M059J (cell line): ENCODE measurements around the gene PIKFYVE. TPM values are rescaled to one million over a fixed set of nuclear protein-coding genes. Genes with fewer than 3 reads are reported as not detected.
"Not testable (repeated sequence)": the region's sequence is repeated elsewhere in the genome, so short reads cannot be mapped to it uniquely, and the experiment has no call there.

Experiments used
- DNase-seq: peaks from one replicate; pipeline ENCODE4 v3.0.0-alpha.2; 2012; ENCODE audit warnings: low read depth
- total RNA-seq: library from RNA; depleted of rRNA; stranded (reverse); fragments of >200 nt; shearing (Covaris generic); gene quantifications from 2 replicates; pipeline ENCODE4 v1.2.3, GENCODE V29; 2014

The PIKFYVE gene
- total RNA-seq, 1 experiment from 2014 or later, result 16.6 TPM

DNA sequence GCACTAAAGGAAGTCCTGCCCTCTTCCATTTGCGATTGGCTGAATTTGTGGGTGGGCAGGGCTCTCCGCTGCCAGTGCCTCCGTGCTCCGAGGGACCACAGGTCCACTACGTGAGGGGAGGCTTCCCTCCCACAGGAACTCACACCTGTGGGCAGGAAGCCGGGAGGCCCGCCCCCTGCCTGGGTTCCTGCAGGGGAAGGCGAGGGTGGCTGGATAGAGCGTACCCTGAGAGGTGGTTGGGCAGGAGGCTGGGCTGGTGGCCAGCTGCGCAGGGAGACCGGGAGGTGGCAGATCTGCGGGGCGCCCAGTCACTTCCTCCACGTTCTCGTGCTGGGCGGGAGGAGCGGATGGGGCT, 93.6 kb downstream of the PIKFYVE start:
- no peak for DNase-seq

DNA sequence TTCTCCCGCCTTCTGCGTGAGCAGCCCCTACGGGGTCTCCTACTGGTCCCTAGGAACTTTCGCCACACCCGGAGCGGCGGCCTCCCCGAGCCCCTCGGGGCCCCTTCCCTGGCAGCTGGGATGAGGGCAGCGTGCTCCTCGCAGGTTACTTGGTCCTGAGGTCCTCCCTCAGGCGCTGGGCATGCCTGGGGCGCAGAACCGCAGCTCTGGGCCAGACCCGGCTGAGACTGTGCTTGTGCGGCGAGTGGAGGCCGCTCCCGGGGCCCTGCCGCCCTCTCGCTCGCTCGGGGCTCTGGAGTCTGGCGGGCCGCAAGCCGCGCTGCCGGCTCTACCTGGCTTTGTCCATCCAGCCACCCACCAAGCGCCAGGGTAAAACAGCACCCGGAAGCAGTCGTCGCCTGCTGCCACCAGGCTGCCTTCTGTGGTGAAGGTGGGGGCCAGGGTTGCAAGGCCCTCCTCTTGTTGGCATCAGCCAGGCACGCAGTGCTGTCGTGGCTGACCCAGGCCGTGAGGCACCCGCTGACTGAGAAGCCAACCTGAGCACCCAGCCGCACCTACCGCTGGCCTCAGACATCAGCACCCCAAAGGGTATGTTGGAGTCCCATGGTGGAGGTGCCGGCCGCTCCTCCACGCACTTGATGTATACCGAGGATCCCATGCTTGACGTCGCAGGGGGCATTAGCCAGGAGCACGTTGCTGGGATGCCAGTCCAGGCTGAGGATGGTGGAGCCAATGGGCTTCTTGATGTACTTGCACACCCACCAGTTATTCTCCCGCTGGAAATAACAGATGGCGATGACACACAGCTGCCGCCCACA, 94.4 kb downstream of the PIKFYVE start:
- DNase-seq, result no peak

DNA sequence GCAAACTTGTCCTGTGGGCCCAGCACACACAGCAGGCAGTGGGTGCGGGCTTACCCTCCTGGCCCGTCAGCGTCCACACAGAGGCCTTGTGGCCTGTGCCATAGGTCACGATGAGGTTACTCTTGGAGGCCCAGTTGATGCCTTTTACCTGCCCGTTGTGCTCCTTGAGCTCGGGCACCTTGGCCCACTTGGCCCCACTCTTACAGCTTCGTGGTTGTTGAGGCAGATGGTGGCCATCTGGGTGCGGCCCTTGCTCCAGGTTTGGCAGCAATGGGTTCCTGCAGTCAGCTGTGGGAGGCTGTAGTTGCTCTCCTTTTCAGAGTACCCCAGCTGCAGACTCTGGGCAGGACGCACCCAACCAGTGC, 95.0 kb downstream of the PIKFYVE start:
- DNase-seq, result no peak

DNA sequence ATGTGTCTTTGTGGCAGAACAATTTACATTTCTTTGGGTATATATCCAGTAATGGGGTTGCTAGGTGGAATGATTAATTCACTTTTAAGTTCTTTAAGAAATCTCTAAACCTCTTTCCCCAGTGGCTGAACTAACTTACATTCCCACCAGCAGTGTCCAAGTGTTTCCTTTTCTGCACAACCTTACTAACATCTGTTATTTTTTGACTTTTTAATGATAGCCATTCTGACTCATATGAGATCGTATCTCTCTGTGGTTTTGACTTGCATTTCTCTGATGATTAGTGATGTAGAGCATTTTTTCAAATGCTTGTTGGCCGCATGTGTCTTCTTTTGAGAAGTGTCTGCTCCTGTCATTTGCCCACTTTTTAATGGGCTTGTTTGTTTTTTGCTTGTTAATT, 97.4 kb downstream of the PIKFYVE start:
- DNase-seq, result peak; percentile 91

DNA sequence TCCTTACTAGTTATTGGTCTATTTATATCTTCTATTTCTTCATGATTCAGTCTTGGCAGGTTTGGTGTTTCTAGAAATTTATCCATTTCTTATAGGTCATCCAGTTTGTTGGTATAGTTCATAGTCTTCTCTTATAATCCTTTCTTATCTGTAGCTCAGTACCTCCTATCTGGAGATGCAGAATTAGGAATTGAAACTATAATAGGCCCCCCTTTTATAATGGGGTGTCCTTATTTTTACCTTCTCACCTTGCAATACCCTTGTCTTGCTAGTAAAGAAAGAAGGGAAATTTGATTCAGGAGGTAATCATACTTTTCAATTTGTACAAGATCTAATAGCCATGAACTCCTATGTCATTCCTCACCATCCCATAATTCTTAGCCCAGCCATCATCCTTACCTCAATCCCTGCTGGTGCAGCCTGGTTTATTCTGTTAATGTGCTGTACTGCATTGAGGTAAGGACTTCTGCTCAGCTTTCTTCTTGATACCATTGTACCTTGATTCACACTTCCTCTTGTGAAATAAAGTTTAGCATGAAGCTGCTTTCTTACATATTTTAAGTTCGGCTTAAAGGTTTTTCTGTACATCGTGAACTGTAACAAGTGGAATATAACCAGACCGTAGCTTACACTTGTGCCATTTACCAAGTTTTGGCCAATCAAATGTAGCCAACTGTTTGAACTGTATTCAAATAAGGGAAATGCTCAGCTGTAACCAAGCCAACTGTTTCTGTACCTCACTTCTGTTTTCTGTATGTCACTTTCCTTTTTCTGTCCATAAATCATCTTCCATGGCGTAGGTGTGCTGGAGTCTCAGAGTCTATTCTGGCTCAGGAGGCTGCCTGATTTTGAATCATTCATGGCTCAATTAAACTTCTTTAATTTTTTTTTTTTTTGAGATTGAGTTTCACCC, 100.4 kb downstream of the PIKFYVE start:
- DNase-seq, result no peak

DNA sequence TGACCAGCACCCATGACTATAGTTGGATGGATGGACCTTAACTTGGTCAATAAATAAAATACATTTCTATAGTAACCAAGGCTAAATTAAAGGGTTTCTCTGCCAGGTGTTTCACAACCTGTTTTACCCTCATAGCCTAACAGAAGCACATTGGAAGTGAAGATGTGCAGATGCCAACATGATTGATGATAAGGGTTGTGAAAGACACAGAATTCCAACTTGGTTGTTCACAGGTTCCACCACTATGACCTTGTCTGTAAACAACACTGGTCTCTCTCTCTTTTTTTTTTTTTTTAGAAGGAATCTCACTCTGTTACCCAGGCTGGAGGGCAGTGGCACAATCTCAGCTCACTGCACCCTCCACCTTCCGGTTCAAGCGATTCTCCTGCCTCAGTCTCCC, 103.0 kb downstream of the PIKFYVE start:
- peak; percentile 72 for DNase-seq

DNA sequence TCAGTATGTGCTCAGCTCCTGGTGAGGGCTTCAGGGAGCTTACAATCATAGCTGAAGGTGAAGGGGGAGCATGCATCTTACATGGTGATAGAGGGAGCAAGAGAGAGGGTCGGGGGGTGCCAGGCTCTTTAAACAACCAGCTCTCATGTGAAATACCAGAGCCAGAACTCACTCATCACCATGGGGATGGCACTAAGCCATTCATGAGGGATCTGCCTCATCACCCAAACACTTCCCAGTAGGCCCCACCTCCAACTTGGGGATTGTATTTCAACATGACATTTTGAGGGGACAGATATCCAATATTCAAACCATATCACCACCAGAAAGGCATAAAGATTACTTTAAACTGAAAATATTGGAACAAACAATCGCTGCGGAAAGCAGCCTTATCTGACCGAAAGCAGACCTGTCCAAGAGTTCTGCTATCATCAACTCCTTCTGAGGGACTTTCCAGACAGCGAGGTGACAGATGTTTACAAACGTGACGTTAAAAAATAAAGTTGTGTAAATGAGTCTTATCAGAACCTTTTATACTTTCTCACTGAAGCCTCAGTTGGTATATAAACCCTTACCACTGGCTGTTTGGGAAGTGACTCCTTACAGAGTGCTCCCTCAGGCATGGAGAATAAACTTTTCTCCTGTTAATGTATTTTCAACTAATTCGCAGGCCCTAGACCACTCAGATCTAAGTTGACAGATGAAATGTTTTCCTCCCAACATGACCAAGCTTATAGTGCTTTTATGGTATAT, 105.0 kb downstream of the PIKFYVE start:
- peak; percentile 59 for DNase-seq

DNA sequence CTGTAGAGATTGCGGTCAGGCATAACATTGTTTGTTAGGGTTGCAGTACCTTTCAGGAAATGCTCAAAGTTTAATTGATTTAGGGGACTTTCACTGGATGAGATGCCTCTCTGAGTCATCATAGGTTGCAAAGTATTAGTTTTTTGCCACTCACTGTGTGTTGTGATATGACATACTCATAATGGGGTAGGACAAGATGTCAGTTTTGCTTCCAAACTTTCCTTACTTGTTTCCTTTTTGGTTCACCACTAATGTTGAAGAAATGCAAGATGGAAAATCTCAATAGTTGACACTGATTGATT, 105.5 kb downstream of the PIKFYVE start:
- no peak for DNase-seq

DNA sequence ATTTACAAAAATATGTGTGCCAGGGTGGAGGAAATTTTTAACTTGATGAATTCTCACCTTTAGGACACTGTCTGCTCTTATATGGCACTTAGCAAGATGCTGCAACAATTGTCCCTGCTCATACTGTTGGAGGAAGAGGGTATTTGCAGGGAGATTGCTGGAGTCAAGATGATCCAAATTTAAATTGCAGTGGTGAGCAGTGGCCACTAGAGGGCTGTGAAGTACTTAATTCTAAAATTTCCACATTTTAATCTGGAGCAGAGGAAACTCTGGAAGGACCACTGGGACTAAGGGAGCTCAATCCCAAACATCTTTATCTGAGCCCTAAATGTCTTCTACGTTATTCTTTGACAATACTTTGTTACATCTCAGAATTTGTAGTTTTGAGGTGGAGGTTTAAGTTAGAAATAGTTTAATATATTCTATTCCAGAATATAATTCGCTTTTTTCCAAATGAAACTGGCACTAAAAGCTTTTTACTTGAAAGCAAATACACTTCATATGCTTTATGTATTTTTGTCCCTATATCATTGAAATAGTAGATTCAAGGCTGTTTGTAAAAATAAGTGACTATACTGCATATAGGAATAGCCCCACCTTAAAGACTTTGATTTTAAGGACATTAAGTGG, 107.5 kb downstream of the PIKFYVE start:
- peak; percentile 51 for DNase-seq

DNA sequence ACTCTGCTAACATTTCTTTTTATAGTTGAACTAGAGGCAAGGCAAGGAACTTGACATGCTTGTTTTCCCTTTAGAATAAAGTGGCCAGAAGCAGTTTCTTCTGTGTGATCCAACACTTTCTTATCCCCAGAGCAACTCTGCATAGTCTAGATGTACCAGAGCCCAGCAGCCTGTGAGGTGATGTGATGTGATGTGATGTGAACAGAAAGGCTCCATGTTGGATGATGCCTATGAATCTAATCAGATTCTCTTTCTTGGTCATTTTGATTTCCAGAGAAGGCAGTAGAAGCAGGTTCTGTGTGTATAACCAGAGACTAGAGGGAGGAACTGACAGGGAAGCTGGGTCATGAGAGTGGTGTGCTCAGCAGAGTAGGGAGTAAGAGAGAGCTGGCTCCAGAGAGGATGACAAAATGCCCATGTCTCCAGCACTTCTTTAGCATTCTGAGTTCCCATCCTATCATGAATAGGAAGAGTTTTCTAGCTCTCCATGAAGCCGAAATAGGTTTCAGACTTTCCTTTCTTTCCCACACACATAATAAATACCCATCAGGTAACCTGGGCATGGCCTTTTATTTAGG, 109.5 kb downstream of the PIKFYVE start:
- no peak for DNase-seq

DNA sequence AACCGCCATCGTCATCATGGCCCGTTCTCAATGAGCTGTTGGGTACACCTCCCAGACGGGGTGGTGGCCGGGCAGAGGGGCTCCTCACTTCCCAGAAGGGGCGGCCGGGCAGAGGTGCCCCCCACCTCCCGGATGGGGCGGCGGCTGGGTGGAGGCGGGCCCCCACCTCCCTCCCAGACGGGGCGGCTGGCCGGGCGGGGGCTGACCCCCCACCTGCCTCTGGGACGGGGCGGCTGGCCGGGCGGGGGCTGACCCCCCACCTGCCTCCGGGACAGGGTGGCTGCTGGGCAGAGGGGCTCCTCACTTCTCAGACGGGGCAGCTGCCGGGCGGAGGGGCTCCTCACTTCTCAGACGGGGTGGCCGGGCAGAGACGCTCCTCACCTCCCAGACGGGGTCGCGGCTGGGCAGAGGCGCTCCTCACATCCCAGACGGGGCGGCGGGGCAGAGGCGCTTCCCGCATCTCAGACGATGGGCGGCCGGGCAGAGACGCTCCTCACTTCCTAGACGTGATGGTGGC, 111.3 kb downstream of the PIKFYVE start:
- not testable (repeated sequence) for DNase-seq

DNA sequence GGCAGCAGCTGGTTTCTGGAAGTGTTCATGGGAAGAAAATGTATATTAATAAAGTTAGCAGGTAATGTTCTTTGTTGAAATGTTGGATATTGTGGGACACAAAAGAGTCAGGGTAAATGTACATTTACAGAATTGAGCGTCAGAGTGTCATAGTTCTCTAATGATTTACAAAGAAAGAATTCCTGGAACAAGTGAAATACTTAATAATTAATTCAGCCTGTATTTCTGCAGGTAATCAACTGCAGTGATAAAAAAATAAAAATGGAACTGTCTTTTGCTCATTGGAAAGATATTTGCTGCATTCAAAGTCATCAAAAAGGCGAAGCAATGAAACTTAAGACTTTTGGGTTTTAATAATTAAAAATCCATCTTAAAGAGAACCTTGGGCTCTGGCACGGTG, 113.1 kb downstream of the PIKFYVE start:
- DNase-seq, result no peak

DNA sequence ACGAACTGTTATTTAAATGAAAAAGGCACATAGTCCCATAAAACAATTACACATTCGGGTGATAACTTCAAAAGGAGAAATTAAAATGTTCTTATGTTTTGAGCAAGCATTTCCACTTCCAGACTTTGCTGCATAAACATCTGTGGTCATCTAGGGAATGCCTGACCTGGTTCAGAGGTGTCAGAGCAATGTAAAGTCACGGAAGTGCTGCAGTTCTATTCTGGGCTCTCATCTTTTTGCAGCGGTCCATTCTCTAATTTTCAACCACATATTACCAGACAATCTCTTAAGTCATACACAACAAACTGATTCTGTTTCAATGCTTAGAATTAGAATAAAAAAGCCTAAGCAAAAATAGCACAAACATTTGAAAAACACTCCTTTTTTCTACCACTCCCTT, 118.6 kb downstream of the PIKFYVE start:
- DNase-seq, result no peak

DNA sequence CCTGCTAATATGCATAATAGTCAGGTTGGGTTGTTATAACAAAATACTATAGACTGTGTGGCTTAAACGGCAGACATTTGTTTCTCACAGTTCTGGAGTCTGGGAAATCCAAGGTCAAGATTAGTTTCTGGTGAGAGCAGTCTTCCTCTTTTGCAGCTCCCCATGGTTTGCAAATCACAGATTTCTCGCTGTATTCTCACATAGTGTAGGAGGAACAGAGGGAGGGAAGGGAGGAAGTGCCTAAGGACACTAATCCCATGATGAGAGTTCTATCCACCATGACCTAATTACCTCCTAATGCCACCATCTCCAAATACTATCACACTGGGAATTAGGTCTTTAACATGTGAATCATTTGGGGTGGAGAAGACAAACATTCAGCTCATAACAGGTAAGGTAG, 120.5 kb downstream of the PIKFYVE start:
- no peak for DNase-seq

DNA sequence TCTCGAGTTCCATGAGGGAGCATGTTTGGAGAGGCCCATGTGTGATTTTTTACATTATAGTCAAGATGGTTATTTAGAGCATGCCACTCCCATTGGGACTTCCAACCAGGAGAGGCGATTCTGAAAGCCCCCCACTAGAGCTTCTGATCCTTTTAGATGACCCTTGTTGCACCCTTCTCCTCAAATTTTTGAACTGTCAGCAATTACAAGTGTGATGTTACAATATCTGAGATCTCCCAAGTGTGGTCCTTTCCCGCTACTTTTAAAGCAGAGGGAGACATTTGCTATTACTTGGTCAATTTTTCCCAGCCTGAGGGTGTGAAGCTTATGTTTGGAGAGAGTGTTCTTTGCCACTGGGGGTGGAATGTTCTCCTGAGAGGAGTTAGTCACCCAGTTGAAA, 123.9 kb downstream of the PIKFYVE start:
- DNase-seq, result no peak

DNA sequence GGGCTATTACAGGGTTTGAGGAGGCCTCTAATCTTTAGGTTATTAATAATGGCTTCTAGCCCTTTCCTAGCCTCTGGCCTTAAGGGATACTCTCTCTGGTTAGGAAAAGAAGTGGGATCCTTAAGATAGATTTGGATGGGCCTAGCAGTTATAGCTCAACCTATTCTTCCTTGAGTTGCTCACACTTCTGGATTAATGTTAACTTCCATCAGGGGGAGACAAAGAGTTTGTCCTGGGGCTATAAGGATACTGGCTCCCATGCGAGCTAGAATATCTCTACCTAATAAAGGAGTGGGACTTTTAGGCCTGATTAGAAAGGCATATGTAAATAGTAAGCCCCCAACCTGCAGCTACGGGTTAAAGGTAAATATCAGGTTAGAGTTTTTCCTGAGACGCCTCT, 126.2 kb downstream of the PIKFYVE start:
- DNase-seq, result peak; percentile 9

DNA sequence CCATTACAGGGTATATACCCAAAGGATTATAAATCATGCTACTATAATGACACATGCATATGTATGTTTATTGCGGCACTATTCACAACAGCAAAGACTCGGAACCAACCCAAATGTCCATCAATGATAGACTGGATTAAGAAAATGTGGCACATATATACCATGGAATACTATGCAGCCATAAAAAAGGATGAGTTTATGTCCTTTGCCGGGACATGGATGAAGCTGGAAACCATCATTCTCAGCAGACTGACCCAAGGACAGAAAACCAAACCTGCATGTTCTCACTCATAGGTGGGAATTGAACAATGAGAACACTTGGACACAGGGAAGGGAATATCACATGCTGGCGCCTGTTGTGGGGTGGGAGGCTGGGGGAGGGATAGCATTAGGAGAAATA, 130.7 kb downstream of the PIKFYVE start:
- not testable (repeated sequence) for DNase-seq

DNA sequence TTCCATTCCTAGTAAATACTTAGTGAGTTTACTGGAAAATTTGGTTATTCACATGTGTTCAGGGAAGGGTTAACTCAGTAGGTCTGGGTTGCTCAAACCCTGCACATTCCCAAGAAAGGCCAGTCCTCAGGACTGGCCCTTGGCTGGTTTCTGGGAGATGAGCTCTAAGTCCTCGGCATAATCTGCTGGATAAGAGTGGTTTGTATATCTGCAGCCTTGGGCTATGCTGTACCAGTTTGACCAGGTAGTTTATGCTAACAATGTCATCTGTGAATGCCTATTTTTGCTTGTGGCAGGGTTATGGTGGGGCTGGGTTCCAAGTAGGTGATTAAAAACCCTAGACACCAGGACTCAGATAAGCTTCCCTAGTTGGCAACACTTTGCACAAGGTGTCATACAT, 133.1 kb downstream of the PIKFYVE start:
- no peak for DNase-seq

DNA sequence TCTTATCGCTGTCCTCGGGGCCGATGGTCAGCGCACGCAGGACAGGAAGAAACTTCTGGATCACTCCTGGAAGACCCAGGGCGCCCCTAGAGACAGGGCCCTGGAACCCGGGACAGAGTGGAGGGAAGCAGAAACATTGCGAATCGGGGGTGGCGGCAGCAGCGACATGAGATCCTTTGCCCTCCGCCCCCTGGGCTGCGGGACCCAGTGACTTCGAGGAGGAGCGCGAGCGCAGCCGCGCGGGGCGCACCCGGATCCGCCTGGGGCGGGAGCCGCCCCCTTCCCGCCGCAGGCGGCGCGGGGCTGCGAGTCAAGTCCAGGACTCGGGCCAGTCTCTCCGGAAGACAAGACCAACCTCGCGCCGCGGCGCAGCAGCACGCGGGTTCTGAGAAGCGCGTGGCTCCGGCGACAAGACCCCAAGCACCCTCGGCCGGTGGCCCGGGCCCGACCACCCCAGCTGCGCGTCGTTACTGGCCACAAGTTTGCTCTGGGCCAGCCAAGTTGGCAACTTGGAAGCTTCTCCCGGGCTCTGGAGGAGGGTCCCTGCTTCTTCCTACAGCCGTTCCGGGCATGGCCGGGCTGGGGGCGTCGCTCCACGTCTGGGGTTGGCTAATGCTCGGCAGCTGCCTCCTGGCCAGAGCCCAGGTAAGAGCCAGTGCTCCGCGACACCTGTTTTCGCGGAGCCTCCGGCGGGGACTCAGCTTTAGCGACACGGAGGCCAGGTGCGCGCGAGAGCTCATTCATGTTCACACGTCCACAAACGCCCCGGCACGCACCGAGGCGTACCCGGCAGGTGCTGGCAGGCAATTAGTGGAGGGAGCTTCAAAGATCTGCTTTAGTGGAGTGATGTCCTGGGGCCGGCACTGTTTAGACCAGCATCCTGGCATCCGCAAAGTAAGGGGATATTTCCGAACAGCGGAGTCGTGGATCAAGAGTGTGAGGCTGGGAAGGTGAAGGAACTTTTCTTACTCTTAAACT, 140.7 kb downstream of the PIKFYVE start, which contains the start of gene PTH2R:
Gene PTH2R, plus strand, starts transcription at position 319 of the 978 bp plus-strand sequence. Its CDS starts 252 bp downstream, at position 571.
- DNase-seq, result no peak

DNA sequence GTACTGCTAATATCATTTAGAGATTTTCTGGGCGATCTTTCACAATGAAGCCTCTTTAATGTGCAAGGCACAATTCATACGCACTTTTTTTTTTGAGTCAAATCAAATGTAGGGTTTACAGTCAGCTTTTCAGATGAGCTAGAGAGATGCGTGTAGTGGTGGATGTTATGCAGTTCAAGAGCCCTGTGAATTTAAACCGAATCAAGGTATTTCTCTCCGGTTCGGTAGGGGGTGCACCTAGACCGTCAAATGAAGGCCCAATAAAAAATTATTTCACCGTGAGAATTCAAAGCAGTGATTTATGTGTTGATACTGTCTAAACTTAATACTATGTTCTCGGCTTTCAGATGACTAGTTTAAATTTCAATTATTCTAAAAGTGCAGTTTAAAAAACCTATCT, 141.6 kb downstream of the PIKFYVE start:
- peak; percentile 10 for DNase-seq
